Cardiac fibroblast (primary cell): ENCODE measurements around the gene PLEKHA1.

Experiments
- DNase-seq, 2 donors: peaks; one replicate each; pipeline versions ENCODE4 v3.0.0 to v3.0.0-alpha.2; 2010; ENCODE audit warnings: low read depth in 2 of 2
- H3K4me3 ChIP-seq, 2 donors: replicated peaks in 1 of 2; 1 replicate in 1 of 2; 2 replicates in 1 of 2; pipeline ENCODE4 v1.5.1; 2011; ENCODE audit warnings: low read depth in 2 of 2, low read length in 2 of 2, mild to moderate bottlenecking in 2 of 2, moderate library complexity in 1 of 2
- CTCF ChIP-seq: IDR thresholded peaks from one replicate; pipeline ENCODE4 v1.5.1; 2011; ENCODE audit warnings: low read depth, mild to moderate bottlenecking, low read length, inconsistent platforms

Gene PLEKHA1

DNA sequence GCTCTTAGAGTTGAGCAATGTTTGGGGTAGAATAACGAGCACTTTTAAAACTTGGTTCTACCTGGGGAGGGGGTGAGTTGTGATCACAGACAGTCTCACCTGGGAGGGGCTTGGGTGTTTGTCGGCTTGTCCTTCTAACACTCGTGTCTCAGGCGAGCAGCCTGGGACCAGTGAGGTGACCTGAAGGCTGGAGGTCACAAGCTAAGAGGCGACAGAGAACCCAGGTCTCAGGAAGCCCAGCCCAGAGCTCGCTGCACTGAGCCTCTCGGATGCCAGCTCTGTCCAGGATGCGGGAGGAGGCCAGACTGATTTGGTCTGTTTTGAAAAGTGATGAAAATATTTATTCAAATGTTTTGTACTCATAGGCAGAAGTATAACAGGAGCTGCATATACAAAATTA, 98.6 kb downstream of the PLEKHA1 start:
- TF ChIP-seq CTCF: no peak
- no peak for DNase-seq
- no peak overlapping the region for H3K4me3 ChIP-seq

GRCh38 chr10:122474131-122474818, 99.8 kb downstream of the PLEKHA1 start:
- no peak overlapping the region for H3K4me3 ChIP-seq
- no peak for TF ChIP-seq CTCF
- peak in 1 of 2 donors; percentile 57 for DNase-seq

DNA sequence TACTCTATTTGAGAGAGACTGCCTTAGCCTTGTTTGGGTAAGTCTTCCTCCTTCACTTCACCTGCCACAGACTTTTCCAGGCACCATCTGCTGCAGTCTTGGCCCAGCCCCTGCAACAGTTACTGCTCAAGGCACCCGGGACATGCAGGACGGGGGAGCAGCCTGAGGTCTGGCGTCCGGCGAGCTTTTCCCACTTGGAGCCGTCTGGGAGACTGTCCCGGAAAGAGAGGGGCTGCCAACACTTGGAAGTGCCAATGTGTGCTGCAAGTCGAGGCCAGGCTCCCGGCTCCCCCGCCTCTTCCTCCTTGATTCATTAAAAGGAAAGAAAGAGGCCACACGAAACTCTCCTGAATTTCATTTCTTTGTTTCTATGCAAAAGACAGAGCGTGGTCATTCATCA, 100.6 kb downstream of the PLEKHA1 start:
- DNase-seq: peak in 1 of 2 donors; percentile 58
- TF ChIP-seq CTCF: no peak
- H3K4me3 ChIP-seq: no peak overlapping the region

DNA sequence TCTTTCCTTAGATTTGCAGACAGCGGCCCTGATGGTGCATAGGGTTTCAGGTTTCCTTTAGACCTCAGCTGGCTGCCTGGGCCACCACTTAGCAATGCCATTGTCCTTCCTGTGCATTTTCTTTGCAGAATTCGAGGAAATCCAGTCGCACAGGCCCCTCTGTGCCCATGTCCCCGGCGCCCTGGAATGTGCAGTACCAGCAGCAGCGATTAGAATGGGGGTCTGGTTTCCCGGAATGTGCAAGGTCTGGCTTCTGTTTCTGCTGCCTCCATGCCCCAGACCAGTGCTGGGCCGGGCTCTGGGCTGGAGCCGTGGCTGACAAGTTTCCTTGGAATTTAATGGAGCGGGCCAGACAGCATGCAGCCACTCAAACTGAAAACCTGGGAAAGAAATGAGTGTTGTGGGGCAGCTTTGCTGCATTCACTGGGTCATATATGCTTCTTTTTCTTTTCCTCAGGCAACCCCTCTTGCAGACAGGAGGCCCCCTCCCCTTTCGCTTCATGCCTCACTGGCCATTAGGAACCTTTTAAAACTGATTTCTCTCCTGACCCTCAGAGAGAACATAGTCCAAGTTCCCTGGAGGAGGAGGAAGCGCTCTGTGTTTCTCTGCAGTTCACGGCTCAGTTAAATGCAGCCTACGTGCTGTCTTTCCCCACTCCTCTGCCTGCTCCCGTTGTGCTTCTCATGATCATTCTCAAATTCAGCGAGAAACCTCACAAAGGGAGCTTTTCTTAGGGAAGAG, 101.3 kb downstream of the PLEKHA1 start:
- TF ChIP-seq CTCF: no peak
- H3K4me3 ChIP-seq: no peak overlapping the region
- DNase-seq: peak in 1 of 2 donors; percentile 30

DNA sequence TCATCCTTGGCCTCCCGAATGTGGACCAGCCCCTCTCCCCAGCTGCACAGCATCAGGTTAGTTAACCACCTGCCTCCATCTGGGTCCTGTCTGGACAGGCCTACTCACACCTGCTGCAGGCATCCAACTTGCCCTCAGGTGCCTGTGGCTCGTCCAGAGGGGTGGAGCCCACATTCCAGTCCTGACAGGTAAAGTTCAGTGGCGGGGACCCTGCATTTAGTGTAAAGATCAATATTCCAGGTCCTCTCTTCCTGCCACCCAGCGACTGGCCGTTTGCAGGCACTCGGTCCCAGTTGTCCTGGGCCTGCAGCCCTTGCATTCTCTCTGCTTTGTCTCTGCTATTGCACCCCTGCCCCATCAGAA, 101.8 kb downstream of the PLEKHA1 start:
- TF ChIP-seq CTCF: no peak
- H3K4me3 ChIP-seq: no peak overlapping the region
- no peak for DNase-seq

DNA sequence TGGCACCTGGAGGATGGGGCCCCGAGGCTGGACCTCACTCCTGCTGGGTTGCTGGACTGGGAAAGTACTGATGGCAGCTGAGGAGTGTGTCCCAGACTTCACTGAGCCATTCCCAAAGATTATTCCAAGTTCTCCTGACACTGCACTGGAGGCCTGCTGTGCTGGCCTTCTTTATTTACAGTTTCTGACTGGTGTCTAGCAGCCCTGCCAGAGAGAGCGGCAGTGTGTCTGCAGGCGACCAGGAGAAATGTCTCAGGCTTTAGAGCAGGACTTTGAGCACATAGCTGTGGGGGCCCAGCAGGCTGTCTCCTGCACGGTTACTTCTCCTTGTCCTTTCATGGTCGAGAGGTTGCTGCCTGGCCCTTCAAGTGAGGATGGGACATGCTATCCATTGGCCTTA, 102.9 kb downstream of the PLEKHA1 start:
- no peak for TF ChIP-seq CTCF
- no peak for DNase-seq
- no peak overlapping the region for H3K4me3 ChIP-seq
